Panc1 (cell line): ENCODE data around the gene VASN.
A peak's percentile ranks its signal among the peaks of the same experiment; 100 is the strongest.

Experiments
- POLR2AphosphoS5 ChIP-seq: IDR thresholded peaks from 2 replicates; pipeline ENCODE4 v1.6.1; 2012; ENCODE audit warnings: mild to moderate bottlenecking, low read depth, low read length, moderate library complexity
- TF ChIP-seq, protein P1 (sequence below): fragments of 450-650 bp; IDR thresholded peaks from 2 replicates; pipeline ENCODE4 v1.5.1; 2017; ENCODE audit warnings: mild to moderate bottlenecking
- TF ChIP-seq, protein P2 (sequence below), 2 experiments: IDR thresholded peaks; 2 replicates each; pipeline ENCODE4 v1.6.1; 2011 to 2012; ENCODE audit warnings: low read depth in 2 of 2, control low read depth in 1 of 2, low read length in 1 of 2, mild to moderate bottlenecking in 1 of 2, moderate library complexity in 1 of 2; ENCODE audit not compliant: insufficient read depth in 1 of 2

DNA sequence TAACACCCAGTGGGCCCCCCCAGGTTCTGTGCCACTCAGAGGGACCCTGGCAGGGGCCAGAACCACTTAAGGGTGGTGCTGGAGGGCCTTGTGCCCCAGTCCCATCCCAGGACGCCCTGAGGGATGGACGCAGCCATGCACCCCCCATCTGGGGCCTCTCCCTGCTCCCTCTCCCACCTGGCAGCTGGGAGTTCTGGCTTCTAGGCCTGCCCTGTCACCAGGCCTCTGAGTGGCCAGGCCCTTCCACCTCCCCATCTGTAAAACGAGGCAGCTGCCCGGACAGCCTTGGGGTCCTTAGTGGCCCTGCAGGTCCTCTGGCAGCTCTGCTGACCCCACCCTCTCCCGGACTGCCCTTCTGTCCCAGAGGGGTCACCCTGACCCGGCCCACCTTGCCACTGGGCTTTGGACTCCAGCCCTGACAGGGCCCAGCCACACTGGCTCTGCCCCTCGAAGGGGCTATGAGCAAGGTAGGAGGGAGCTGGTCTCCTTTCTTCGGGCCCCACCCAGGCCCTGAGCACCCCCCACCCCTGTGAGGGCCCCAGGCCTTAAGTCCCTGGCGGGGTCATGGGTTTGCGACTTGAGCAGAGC, 32.8 kb upstream of the VASN start:
- TF ChIP-seq, protein P1, sequence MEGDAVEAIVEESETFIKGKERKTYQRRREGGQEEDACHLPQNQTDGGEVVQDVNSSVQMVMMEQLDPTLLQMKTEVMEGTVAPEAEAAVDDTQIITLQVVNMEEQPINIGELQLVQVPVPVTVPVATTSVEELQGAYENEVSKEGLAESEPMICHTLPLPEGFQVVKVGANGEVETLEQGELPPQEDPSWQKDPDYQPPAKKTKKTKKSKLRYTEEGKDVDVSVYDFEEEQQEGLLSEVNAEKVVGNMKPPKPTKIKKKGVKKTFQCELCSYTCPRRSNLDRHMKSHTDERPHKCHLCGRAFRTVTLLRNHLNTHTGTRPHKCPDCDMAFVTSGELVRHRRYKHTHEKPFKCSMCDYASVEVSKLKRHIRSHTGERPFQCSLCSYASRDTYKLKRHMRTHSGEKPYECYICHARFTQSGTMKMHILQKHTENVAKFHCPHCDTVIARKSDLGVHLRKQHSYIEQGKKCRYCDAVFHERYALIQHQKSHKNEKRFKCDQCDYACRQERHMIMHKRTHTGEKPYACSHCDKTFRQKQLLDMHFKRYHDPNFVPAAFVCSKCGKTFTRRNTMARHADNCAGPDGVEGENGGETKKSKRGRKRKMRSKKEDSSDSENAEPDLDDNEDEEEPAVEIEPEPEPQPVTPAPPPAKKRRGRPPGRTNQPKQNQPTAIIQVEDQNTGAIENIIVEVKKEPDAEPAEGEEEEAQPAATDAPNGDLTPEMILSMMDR: no peak
- TF ChIP-seq, protein P2, sequence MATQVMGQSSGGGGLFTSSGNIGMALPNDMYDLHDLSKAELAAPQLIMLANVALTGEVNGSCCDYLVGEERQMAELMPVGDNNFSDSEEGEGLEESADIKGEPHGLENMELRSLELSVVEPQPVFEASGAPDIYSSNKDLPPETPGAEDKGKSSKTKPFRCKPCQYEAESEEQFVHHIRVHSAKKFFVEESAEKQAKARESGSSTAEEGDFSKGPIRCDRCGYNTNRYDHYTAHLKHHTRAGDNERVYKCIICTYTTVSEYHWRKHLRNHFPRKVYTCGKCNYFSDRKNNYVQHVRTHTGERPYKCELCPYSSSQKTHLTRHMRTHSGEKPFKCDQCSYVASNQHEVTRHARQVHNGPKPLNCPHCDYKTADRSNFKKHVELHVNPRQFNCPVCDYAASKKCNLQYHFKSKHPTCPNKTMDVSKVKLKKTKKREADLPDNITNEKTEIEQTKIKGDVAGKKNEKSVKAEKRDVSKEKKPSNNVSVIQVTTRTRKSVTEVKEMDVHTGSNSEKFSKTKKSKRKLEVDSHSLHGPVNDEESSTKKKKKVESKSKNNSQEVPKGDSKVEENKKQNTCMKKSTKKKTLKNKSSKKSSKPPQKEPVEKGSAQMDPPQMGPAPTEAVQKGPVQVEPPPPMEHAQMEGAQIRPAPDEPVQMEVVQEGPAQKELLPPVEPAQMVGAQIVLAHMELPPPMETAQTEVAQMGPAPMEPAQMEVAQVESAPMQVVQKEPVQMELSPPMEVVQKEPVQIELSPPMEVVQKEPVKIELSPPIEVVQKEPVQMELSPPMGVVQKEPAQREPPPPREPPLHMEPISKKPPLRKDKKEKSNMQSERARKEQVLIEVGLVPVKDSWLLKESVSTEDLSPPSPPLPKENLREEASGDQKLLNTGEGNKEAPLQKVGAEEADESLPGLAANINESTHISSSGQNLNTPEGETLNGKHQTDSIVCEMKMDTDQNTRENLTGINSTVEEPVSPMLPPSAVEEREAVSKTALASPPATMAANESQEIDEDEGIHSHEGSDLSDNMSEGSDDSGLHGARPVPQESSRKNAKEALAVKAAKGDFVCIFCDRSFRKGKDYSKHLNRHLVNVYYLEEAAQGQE (IDR thresholded peaks at IDR 0.05; ENCODE audit: insufficient read depth in 1 of 2, low read depth in 2 of 2, low read length in 1 of 2): no peak
- peak; percentile 59 for TF ChIP-seq POLR2AphosphoS5
